ENCODE results near the gene TOM1L2. TPM values are rescaled to one million over a fixed set of nuclear protein-coding genes. Genes with fewer than 3 reads are reported as not detected.

The TOM1L2 gene
- total and polyA plus RNA-seq, 2 experiments from 2014 or later: 21.5 to 29.6 TPM

DNA sequence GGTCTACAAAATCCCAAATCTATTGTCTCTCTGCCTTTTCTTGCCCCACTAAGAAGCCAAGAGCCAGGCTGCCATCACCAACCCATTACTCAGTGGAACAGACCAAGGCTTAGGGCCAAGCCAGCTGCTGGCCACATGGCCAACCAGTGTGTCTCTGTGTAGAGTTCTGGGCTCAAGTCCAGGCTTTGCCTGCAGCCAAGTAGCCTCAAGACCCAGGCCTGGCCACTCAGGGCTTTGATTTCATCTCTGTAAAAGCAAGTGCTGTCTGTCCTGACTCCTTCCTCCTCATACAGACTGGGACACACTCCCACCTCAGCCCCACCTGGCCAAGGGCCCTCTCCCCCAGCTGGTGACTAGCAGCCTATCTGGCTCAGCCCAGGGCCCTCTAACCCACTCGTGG, 150.0 kb downstream of the TOM1L2 start:
- Histone ChIP-seq H3K9me3 (ENCODE audit: low read depth) (no peaks in the 10 kb centered on the region), H4K20me1 (ENCODE audit: insufficient read depth, poor library complexity, severe bottlenecking) (peaks cover 40% of the 10 kb centered on the region), H3K79me2 (peaks cover 73% of the 10 kb centered on the region), H3K27me3 (no peaks in the 10 kb centered on the region), H3K4me1 (ENCODE audit: insufficient read depth) (peaks cover 58% of the 10 kb centered on the region), H3K4me2 (peak overlapping the region; percentile 94), H3K4me3 (peak overlapping the region; percentile 31), H3K9me2 (replicated peaks; ENCODE audit: insufficient read depth) (no peaks in the 10 kb centered on the region), H3K27ac (no peak overlapping the region), H2AFZ (no peak overlapping the region), H3K36me3 (replicated peaks; ENCODE audit: insufficient read depth, low read depth) (no peaks in the 10 kb centered on the region)
- TF ChIP-seq EZH2 (IDR thresholded peaks at IDR 0.05; ENCODE audit: borderline replicate concordance): no peak
- TF ChIP-seq EZH2phosphoT487 (IDR thresholded peaks at IDR 0.05; ENCODE audit: low read depth, severe bottlenecking, unreplicated experiment): no peak
- TF ChIP-seq, protein P1, sequence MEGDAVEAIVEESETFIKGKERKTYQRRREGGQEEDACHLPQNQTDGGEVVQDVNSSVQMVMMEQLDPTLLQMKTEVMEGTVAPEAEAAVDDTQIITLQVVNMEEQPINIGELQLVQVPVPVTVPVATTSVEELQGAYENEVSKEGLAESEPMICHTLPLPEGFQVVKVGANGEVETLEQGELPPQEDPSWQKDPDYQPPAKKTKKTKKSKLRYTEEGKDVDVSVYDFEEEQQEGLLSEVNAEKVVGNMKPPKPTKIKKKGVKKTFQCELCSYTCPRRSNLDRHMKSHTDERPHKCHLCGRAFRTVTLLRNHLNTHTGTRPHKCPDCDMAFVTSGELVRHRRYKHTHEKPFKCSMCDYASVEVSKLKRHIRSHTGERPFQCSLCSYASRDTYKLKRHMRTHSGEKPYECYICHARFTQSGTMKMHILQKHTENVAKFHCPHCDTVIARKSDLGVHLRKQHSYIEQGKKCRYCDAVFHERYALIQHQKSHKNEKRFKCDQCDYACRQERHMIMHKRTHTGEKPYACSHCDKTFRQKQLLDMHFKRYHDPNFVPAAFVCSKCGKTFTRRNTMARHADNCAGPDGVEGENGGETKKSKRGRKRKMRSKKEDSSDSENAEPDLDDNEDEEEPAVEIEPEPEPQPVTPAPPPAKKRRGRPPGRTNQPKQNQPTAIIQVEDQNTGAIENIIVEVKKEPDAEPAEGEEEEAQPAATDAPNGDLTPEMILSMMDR (IDR thresholded peaks at IDR 0.05; ENCODE audit: poor library complexity): no peak
- WGBS (ENCODE audit: low lambda C conversion rate, missing lambda C conversion rate): 94% methylated on average over 1 of the region's 1 CpG
- DNase-seq (ENCODE audit: low spot score): no peak

GRCh38 chr17:17820463-17821158, 151.6 kb downstream of the TOM1L2 start:
- H4K20me1 ChIP-seq (ENCODE audit: insufficient read depth, poor library complexity, severe bottlenecking): peaks cover 40% of the 10 kb centered on the region
- H3K27me3 ChIP-seq: no peaks in the 10 kb centered on the region
- no peaks in the 10 kb centered on the region for H3K9me3 ChIP-seq (ENCODE audit: low read depth)
- H2AFZ ChIP-seq: no peak overlapping the region
- H3K4me1 ChIP-seq (ENCODE audit: insufficient read depth): peaks cover 57% of the 10 kb centered on the region
- H3K79me2 ChIP-seq: peaks cover 57% of the 10 kb centered on the region
- H3K36me3 ChIP-seq (replicated peaks; ENCODE audit: insufficient read depth, low read depth): no peaks in the 10 kb centered on the region
- no peaks in the 10 kb centered on the region for H3K9me2 ChIP-seq (replicated peaks; ENCODE audit: insufficient read depth)
- peak overlapping the region; percentile 94 for H3K4me2 ChIP-seq
- DNase-seq (ENCODE audit: low spot score): no peak
- 96% methylated on average over 7 of the region's 7 CpGs for WGBS (ENCODE audit: low lambda C conversion rate, missing lambda C conversion rate)
- no peak overlapping the region for H3K4me3 ChIP-seq
- no peak overlapping the region for H3K27ac ChIP-seq
- TF ChIP-seq EZH2 (IDR thresholded peaks at IDR 0.05; ENCODE audit: borderline replicate concordance) (no peak), EZH2phosphoT487 (IDR thresholded peaks at IDR 0.05; ENCODE audit: low read depth, severe bottlenecking, unreplicated experiment) (no peak)
- TF ChIP-seq, protein P1 (IDR thresholded peaks at IDR 0.05; ENCODE audit: poor library complexity): no peak

- H3K27ac ChIP-seq: no peak overlapping the region
- H3K4me1 ChIP-seq (ENCODE audit: insufficient read depth): peaks cover 51% of the 10 kb centered on the region
- no peak overlapping the region for H3K4me3 ChIP-seq
- WGBS (ENCODE audit: low lambda C conversion rate, missing lambda C conversion rate): 92% methylated on average over 10 of the region's 10 CpGs
- no peaks in the 10 kb centered on the region for H3K9me3 ChIP-seq (ENCODE audit: low read depth)
- H3K9me2 ChIP-seq (replicated peaks; ENCODE audit: insufficient read depth): no peaks in the 10 kb centered on the region
- no peak for TF ChIP-seq EZH2 (IDR thresholded peaks at IDR 0.05; ENCODE audit: borderline replicate concordance)
- TF ChIP-seq, protein P1 (IDR thresholded peaks at IDR 0.05; ENCODE audit: poor library complexity): no peak
- no peak for TF ChIP-seq EZH2phosphoT487 (IDR thresholded peaks at IDR 0.05; ENCODE audit: low read depth, severe bottlenecking, unreplicated experiment)
- H3K27me3 ChIP-seq: no peaks in the 10 kb centered on the region
- no peaks in the 10 kb centered on the region for H3K36me3 ChIP-seq (replicated peaks; ENCODE audit: insufficient read depth, low read depth)
- peak overlapping the region; percentile 94 for H3K4me2 ChIP-seq
- peaks cover 52% of the 10 kb centered on the region for H3K79me2 ChIP-seq
- peaks cover 40% of the 10 kb centered on the region for H4K20me1 ChIP-seq (ENCODE audit: insufficient read depth, poor library complexity, severe bottlenecking)
- no peak for DNase-seq (ENCODE audit: low spot score)
- no peak overlapping the region for H2AFZ ChIP-seq
Observed at GRCh38 chr17:17820046-17820445, 152.2 kb downstream of the TOM1L2 start.
